ENCODE measurements around the gene PCGF5. TPM values are rescaled to one million over a fixed set of nuclear protein-coding genes. Genes with fewer than 3 reads are reported as not detected.

PCGF5 gene
- total and polyA plus RNA-seq, 2 of the 8 experiments (the other 6 are each of a cell fraction or from before 2014, with no cell fraction given) = 5.8 to 8.4 TPM

DNA sequence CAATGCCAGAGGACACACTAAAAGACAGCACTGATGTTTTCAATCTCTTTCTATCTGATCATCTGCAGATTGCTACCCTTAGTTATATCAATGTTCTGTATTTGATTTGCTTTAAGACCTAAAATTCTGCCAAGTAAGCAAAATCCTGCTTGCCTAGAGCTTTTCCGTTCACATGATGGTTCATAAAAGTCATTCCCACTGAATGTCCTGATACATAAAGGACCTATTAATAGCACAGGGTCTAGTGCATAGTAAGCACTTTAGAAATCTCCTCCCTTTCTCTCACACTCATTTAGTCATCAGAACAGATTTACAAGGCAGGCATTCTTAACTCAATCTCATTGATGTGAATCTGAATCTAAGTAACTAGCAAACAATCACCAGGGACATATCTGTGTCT, 68.8 kb downstream of the PCGF5 start:
- H3K56ac ChIP-seq (replicated peaks; ENCODE audit: insufficient read length, low read depth, low read length) = no peak overlapping the region
- no peak overlapping the region for H2BK15ac ChIP-seq (ENCODE audit: low read length)
- H2AK5ac ChIP-seq (ENCODE audit: low read depth, low read length) = no peak overlapping the region
- H3K4me3 ChIP-seq (ENCODE audit: extremely low read depth in 1 of 4, insufficient read depth in 2 of 4, low read depth in 3 of 4, low read length in 4 of 4) = no peak overlapping the region
- no peak overlapping the region for H2AFZ ChIP-seq (ENCODE audit: low read length)
- H3K79me1 ChIP-seq (ENCODE audit: low read depth, low read length) = no peaks in the 10 kb centered on the region
- DNase-seq (ENCODE audit: low read depth in 1 of 2, low spot score in 2 of 2) = no peak
- no peak overlapping the region for H3K18ac ChIP-seq (ENCODE audit: extremely low read depth, low read length)
- no peak overlapping the region for H2BK12ac ChIP-seq (ENCODE audit: low read depth, low read length)
- H3K14ac ChIP-seq (ENCODE audit: insufficient read length) = no peak overlapping the region
- H4K20me1 ChIP-seq (replicated peaks in 1 of 2; ENCODE audit: control insufficient read depth in 1 of 2, insufficient read depth in 2 of 2, low read length in 2 of 2) = no peaks in the 10 kb centered on the region
- H3K79me2 ChIP-seq (ENCODE audit: control insufficient read depth in 1 of 2, insufficient read depth in 2 of 2, low read length in 2 of 2) = no peaks in the 10 kb centered on the region
- no peak overlapping the region for H2BK20ac ChIP-seq (ENCODE audit: low read length)
- H3K4me1 ChIP-seq (replicated peaks in 1 of 4; ENCODE audit: control insufficient read depth in 3 of 4, insufficient read depth in 4 of 4, low read length in 3 of 4) = peaks cover 0 to 8% (median 3%) of the 10 kb centered on the region in 4 experiments; a peak in 4 of 7 replicates
- H4K8ac ChIP-seq (ENCODE audit: extremely low read depth, insufficient read depth, low read length) = no peak overlapping the region
- no peak overlapping the region for H4K91ac ChIP-seq (replicated peaks; ENCODE audit: insufficient read length, low read length)
- FAIRE-seq = no peak
- no peaks in the 10 kb centered on the region for H3K23me2 ChIP-seq (ENCODE audit: low read depth, low read length)
- no peak overlapping the region for H3K23ac ChIP-seq (ENCODE audit: insufficient read length)
- no peak overlapping the region for H4K5ac ChIP-seq (ENCODE audit: insufficient read length, low read depth, low read length)
- CTCF ChIA-PET (ENCODE audit: partially characterized antibody) = interaction anchor here (1.8 to 3.5 kb wide), 3 partner anchors 8 to 405 kb away, joined by 5 to 8 read pairs (median 8); no protein-coding TSS in a partner anchor
- 90% methylated on average over 1 of the region's 1 CpG; no CpG with 5 or more reads in 1 of the 2 experiments for WGBS, 2 experiments (ENCODE audit: extremely low coverage in 1 of 2, insufficient coverage in 1 of 2, insufficient read length in 1 of 2, insufficient replicate concordance in 2 of 2, low coverage in 1 of 2, low lambda C conversion rate in 2 of 2, missing lambda C conversion rate in 1 of 2)
- H3K4ac ChIP-seq (replicated peaks; ENCODE audit: insufficient read length, low read depth, low read length) = no peak overlapping the region
- H3K4me2 ChIP-seq (ENCODE audit: insufficient read depth in 1 of 2, low read depth in 2 of 2, low read length in 2 of 2) = no peak overlapping the region
- no peak overlapping the region for H3K27ac ChIP-seq (ENCODE audit: low read depth, low read length)
- no peaks in the 10 kb centered on the region for H3K36me3 ChIP-seq (ENCODE audit: control insufficient read depth in 2 of 4, insufficient read depth in 4 of 4, low read length in 3 of 4)
- peaks cover 0 to 6% (median 0%) of the 10 kb centered on the region in 4 experiments; a peak in 2 of 7 replicates for H3K27me3 ChIP-seq (replicated peaks in 1 of 4; ENCODE audit: control insufficient read depth in 3 of 4, extremely low read depth in 1 of 4, insufficient read depth in 3 of 4, low read length in 3 of 4)
- POLR2A ChIA-PET (ENCODE audit: partially characterized antibody) = no interaction called here
- H3K9ac ChIP-seq (replicated peaks in 1 of 4; ENCODE audit: extremely low read depth in 1 of 4, low read depth in 3 of 4, low read length in 3 of 4) = no peak overlapping the region
- H3K9me3 ChIP-seq (ENCODE audit: insufficient read depth in 2 of 2, low read depth in 1 of 2, low read length in 1 of 2) = no peaks in the 10 kb centered on the region
- no peak overlapping the region for H2BK120ac ChIP-seq (replicated peaks; ENCODE audit: low read depth, low read length)
- H2BK5ac ChIP-seq (ENCODE audit: low read depth, low read length) = no peak overlapping the region
